Measurements from ENCODE around the gene OR10G8. TPM values are rescaled to one million over a fixed set of nuclear protein-coding genes. Genes with fewer than 3 reads are reported as not detected.

OR10G8 gene
- total and polyA plus RNA-seq, 2 of the 8 experiments (the other 6 are each of a cell fraction or from before 2014, with no cell fraction given) = not detected

DNA sequence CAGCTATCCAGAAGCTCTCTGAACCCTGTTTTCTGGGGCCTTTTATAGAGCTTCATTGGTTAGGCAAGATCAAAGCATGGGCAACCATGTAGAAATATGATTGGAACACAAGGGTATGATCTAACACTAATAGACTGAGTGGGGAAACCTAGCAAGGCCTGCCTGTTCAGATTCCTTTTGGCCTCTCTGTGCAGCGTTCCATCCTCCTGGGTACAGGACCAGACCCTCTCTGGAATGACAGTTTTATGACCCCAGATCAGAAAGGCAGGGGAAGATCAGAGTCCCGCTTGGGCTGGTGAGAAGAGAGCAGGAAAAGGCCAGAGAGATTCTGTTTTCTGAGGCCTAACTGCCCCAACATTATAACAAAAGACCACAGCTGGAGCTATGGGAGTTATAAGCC lies 52.0 kb downstream of the OR10G8 start:
- Histone ChIP-seq H3K27ac (ENCODE audit: low read depth, low read length) (no peak overlapping the region), H3K14ac (ENCODE audit: insufficient read length) (no peak overlapping the region), H3K36me3 (ENCODE audit: control insufficient read depth in 2 of 4, insufficient read depth in 4 of 4, low read length in 3 of 4) (no peaks in the 10 kb centered on the region), H4K5ac (ENCODE audit: insufficient read length, low read depth, low read length) (no peak overlapping the region), H3K56ac (replicated peaks; ENCODE audit: insufficient read length, low read depth, low read length) (no peak overlapping the region), H3K4me2 (ENCODE audit: insufficient read depth in 1 of 2, low read depth in 2 of 2, low read length in 2 of 2) (no peak overlapping the region), H2BK20ac (ENCODE audit: low read length) (no peak overlapping the region), H4K91ac (replicated peaks; ENCODE audit: insufficient read length, low read length) (no peak overlapping the region), H3K9me3 (ENCODE audit: insufficient read depth in 2 of 2, low read depth in 1 of 2, low read length in 1 of 2) (no peaks in the 10 kb centered on the region), H3K4me3 (ENCODE audit: extremely low read depth in 1 of 4, insufficient read depth in 2 of 4, low read depth in 3 of 4, low read length in 4 of 4) (no peak overlapping the region), H4K20me1 (replicated peaks in 1 of 2; ENCODE audit: control insufficient read depth in 1 of 2, insufficient read depth in 2 of 2, low read length in 2 of 2) (no peaks in the 10 kb centered on the region), H3K79me2 (ENCODE audit: control insufficient read depth in 1 of 2, insufficient read depth in 2 of 2, low read length in 2 of 2) (no peaks in the 10 kb centered on the region), H3K4ac (replicated peaks; ENCODE audit: insufficient read length, low read depth, low read length) (no peak overlapping the region), H3K18ac (ENCODE audit: extremely low read depth, low read length) (no peak overlapping the region), H2AFZ (ENCODE audit: low read length) (no peak overlapping the region), H2BK15ac (ENCODE audit: low read length) (no peak overlapping the region), H2BK12ac (ENCODE audit: low read depth, low read length) (no peak overlapping the region), H2AK5ac (ENCODE audit: low read depth, low read length) (no peak overlapping the region), H3K9ac (replicated peaks in 1 of 4; ENCODE audit: extremely low read depth in 1 of 4, low read depth in 3 of 4, low read length in 3 of 4) (no peak overlapping the region), H3K4me1 (replicated peaks in 1 of 4; ENCODE audit: control insufficient read depth in 3 of 4, insufficient read depth in 4 of 4, low read length in 3 of 4) (peaks cover 0 to 3% (median 0%) of the 10 kb centered on the region in 4 experiments; a peak in 1 of 7 replicates), H2BK5ac (ENCODE audit: low read depth, low read length) (no peak overlapping the region), H3K79me1 (ENCODE audit: low read depth, low read length) (no peaks in the 10 kb centered on the region), H3K27me3 (replicated peaks in 1 of 4; ENCODE audit: control insufficient read depth in 3 of 4, extremely low read depth in 1 of 4, insufficient read depth in 3 of 4, low read length in 3 of 4) (no peaks in the 10 kb centered on the region), H4K8ac (ENCODE audit: extremely low read depth, insufficient read depth, low read length) (no peak overlapping the region), H3K23ac (ENCODE audit: insufficient read length) (no peak overlapping the region), H3K23me2 (ENCODE audit: low read depth, low read length) (no peaks in the 10 kb centered on the region), H2BK120ac (replicated peaks; ENCODE audit: low read depth, low read length) (no peak overlapping the region)
- 92% methylated on average over 2 of the region's 2 CpGs; no CpG with 5 or more reads in 1 of the 2 experiments for WGBS, 2 experiments (ENCODE audit: extremely low coverage in 1 of 2, insufficient coverage in 1 of 2, insufficient read length in 1 of 2, insufficient replicate concordance in 2 of 2, low coverage in 1 of 2, low lambda C conversion rate in 2 of 2, missing lambda C conversion rate in 1 of 2)
- no peak for FAIRE-seq
- no peak for DNase-seq (ENCODE audit: low read depth in 1 of 2, low spot score in 2 of 2)
- CTCF ChIA-PET (ENCODE audit: partially characterized antibody) = interaction anchor here (1.1 kb wide), 1 partner anchor 10 kb away, joined by 3 read pairs; no protein-coding TSS in a partner anchor
- POLR2A ChIA-PET (ENCODE audit: partially characterized antibody) = no interaction called here
- TF ChIP-seq RXRA (IDR thresholded peaks at IDR 0.05; ENCODE audit: insufficient read depth, low read depth, low read length) (no peak), SP4 (IDR thresholded peaks at IDR 0.05; ENCODE audit: low read length) (no peak), ATF3 (IDR thresholded peaks at IDR 0.05; ENCODE audit: insufficient read depth, low read depth, low read length) (no peak), EP300 (IDR thresholded peaks at IDR 0.05; ENCODE audit: borderline replicate concordance in 1 of 2, low read depth in 2 of 2, low read length in 2 of 2) (no peak), GTF2F1 (IDR thresholded peaks at IDR 0.05; ENCODE audit: borderline replicate concordance, low read depth, low read length) (no peak), CBX8 (IDR thresholded peaks at IDR 0.05; ENCODE audit: borderline replicate concordance, low read depth, low read length) (no peak)
- TF ChIP-seq, protein P1, sequence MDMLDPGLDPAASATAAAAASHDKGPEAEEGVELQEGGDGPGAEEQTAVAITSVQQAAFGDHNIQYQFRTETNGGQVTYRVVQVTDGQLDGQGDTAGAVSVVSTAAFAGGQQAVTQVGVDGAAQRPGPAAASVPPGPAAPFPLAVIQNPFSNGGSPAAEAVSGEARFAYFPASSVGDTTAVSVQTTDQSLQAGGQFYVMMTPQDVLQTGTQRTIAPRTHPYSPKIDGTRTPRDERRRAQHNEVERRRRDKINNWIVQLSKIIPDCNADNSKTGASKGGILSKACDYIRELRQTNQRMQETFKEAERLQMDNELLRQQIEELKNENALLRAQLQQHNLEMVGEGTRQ (IDR thresholded peaks at IDR 0.05; ENCODE audit: low read length) = no peak
- TF ChIP-seq, protein P2, sequence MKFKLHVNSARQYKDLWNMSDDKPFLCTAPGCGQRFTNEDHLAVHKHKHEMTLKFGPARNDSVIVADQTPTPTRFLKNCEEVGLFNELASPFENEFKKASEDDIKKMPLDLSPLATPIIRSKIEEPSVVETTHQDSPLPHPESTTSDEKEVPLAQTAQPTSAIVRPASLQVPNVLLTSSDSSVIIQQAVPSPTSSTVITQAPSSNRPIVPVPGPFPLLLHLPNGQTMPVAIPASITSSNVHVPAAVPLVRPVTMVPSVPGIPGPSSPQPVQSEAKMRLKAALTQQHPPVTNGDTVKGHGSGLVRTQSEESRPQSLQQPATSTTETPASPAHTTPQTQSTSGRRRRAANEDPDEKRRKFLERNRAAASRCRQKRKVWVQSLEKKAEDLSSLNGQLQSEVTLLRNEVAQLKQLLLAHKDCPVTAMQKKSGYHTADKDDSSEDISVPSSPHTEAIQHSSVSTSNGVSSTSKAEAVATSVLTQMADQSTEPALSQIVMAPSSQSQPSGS (IDR thresholded peaks at IDR 0.05; ENCODE audit: low read length) = no peak
- TF ChIP-seq, protein P3, sequence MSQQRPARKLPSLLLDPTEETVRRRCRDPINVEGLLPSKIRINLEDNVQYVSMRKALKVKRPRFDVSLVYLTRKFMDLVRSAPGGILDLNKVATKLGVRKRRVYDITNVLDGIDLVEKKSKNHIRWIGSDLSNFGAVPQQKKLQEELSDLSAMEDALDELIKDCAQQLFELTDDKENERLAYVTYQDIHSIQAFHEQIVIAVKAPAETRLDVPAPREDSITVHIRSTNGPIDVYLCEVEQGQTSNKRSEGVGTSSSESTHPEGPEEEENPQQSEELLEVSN (IDR thresholded peaks at IDR 0.05) = no peak

All from H1 (cell line).